Keratinocyte (primary cell): Measurements from ENCODE around the gene LHFPL4. TPM values are rescaled to one million over a fixed set of nuclear protein-coding genes. Genes with fewer than 3 reads are reported as not detected.

Experiments used
- DNase-seq: peaks from one replicate; pipeline ENCODE4 v3.0.0-alpha.2; 2011; ENCODE audit warnings: low read depth, missing footprints, low spot score
- FAIRE-seq: peaks from 2 replicates; lab custom pipeline; 2011; peaks lifted over from hg19 to GRCh38; lab: Jason Lieb, UNC
- H2AFZ ChIP-seq: 2 replicates; pipeline ENCODE4 v1.6.0; 2012; ENCODE audit warnings: low read length, control low read depth, inconsistent platforms; ENCODE audit not compliant: control insufficient read depth
- H3K27ac ChIP-seq: 2 replicates; pipeline ENCODE4 v1.5.1; 2011; ENCODE audit warnings: low read length; ENCODE audit not compliant: control insufficient read depth, insufficient read depth
- H3K27me3 ChIP-seq: 3 replicates; pipeline ENCODE4 v1.6.0; 2011; ENCODE audit warnings: low read length; ENCODE audit not compliant: control insufficient read depth, insufficient read depth; ENCODE audit errors: extremely low read depth
- H3K36me3 ChIP-seq, 2 experiments: 2 replicates in 1 of 2; 3 replicates in 1 of 2; pipeline ENCODE4 v1.5.1; 2011; ENCODE audit warnings: low read length in 2 of 2, mild to moderate bottlenecking in 1 of 2; ENCODE audit not compliant: control insufficient read depth in 2 of 2, insufficient read depth in 2 of 2; ENCODE audit errors: extremely low read depth in 1 of 2
- H3K4me1 ChIP-seq: 3 replicates; pipeline ENCODE4 v1.5.1; 2011; ENCODE audit warnings: low read length; ENCODE audit not compliant: control insufficient read depth, insufficient read depth; ENCODE audit errors: extremely low read depth
- H3K4me2 ChIP-seq: 3 replicates; pipeline ENCODE4 v1.6.0; 2011; ENCODE audit warnings: low read depth, low read length; ENCODE audit not compliant: control insufficient read depth, insufficient read depth; ENCODE audit errors: extremely low read depth
- H3K4me3 ChIP-seq, 3 experiments: fragments of 200-600 bp in 1 of 3; sonication (generic) in 1 of 3; 2 replicates in 2 of 3; 3 replicates in 1 of 3; pipeline ENCODE4 v1.5.1; 2011 to 2016; ENCODE audit warnings: low read length in 3 of 3, mild to moderate bottlenecking in 3 of 3, control low read depth in 2 of 3, inconsistent platforms in 1 of 3, low read depth in 1 of 3, mixed read lengths in 1 of 3, mixed run types in 1 of 3, moderate library complexity in 1 of 3; ENCODE audit not compliant: control insufficient read depth in 2 of 3, insufficient read depth in 2 of 3; ENCODE audit errors: extremely low read depth in 1 of 3
- H3K79me2 ChIP-seq: 2 replicates; pipeline ENCODE4 v1.6.0; 2012; ENCODE audit warnings: low read length; ENCODE audit not compliant: control insufficient read depth, insufficient read depth
- H3K9ac ChIP-seq: 3 replicates; pipeline ENCODE4 v1.6.0; 2011; ENCODE audit warnings: low read length; ENCODE audit not compliant: control insufficient read depth, insufficient read depth; ENCODE audit errors: extremely low read depth
- H3K9me1 ChIP-seq: 3 replicates; pipeline ENCODE4 v1.6.0; 2011; ENCODE audit warnings: low read length; ENCODE audit not compliant: control insufficient read depth, insufficient read depth; ENCODE audit errors: extremely low read depth
- H3K9me3 ChIP-seq: 2 replicates; pipeline ENCODE4 v1.5.1; 2012; ENCODE audit warnings: low read depth, low read length; ENCODE audit not compliant: control insufficient read depth
- H4K20me1 ChIP-seq: 3 replicates; pipeline ENCODE4 v1.6.0; 2011; ENCODE audit warnings: low read length; ENCODE audit not compliant: control insufficient read depth, insufficient read depth; ENCODE audit errors: extremely low read depth
- CTCF ChIP-seq, 3 experiments: IDR thresholded peaks in 1 of 3; conservative IDR thresholded peaks in 1 of 3; optimal IDR thresholded peaks in 1 of 3; 2 replicates in 2 of 3; 3 replicates in 1 of 3; pipeline versions ENCODE3 to v1.5.1; 2011; ENCODE audit warnings: low read length in 3 of 3, mild to moderate bottlenecking in 3 of 3, moderate library complexity in 2 of 3, control low read depth in 1 of 3, inconsistent platforms in 1 of 3; ENCODE audit not compliant: insufficient read depth in 2 of 3; ENCODE audit errors: extremely low read depth in 1 of 3
- EZH2 ChIP-seq: IDR thresholded peaks from one replicate; pipeline ENCODE4 v1.6.1; 2012; ENCODE audit warnings: inconsistent platforms, mild to moderate bottlenecking, low read length, moderate library complexity
- dilution Hi-C: fragments of 300-500 bp; cut with MboI; formaldehyde crosslinking; loops from one replicate; pipeline ENCODE4 v1.7.0; 2020; ENCODE audit warnings: low sequenced_read_pairs; ENCODE audit not compliant: extremely low pct_ligation_motif_present
- polyA plus RNA-seq, 5 experiments: library from polyadenylated mRNA; depleted of rRNA in 3 of 5; stranded (reverse) in 3 of 5; stranded (forward) in 1 of 5; unstranded in 1 of 5; fragments of >200 nt; gene quantifications; 1 replicate in 1 of 5; 2 replicates in 3 of 5; 3 replicates in 1 of 5; pipeline versions ENCODE4 v1.2.1 to v1.2.3, GENCODE V29; 2011 to 2012; ENCODE audit warnings: missing spikeins in 2 of 5, low read depth in 1 of 5, low replicate concordance in 1 of 5

LHFPL4 gene
- polyA plus RNA-seq, 1 donor (not counting 4 experiments of a cell fraction or from before 2014, with no cell fraction given) = not detected

- FAIRE-seq = no peak
- DNase-seq = no peak
- no peaks in the 10 kb centered on the region for H3K9me1 ChIP-seq
These were observed 44.8 kb downstream of the LHFPL4 start for GRCh38 chr3:9508781-9509180.

GRCh38 chr3:9507586-9508578 is 45.7 kb downstream of the LHFPL4 start:
- Histone ChIP-seq H3K4me2 (no peak overlapping the region), H3K9me1 (no peaks in the 10 kb centered on the region), H3K4me3 (no peak overlapping the region), H4K20me1 (no peaks in the 10 kb centered on the region), H3K4me1 (no peaks in the 10 kb centered on the region), H3K79me2 (no peaks in the 10 kb centered on the region), H3K9ac (no peak overlapping the region), H3K27me3 (peaks cover 22% of the 10 kb centered on the region), H3K9me3 (no peaks in the 10 kb centered on the region), H3K27ac (no peak overlapping the region), H3K36me3 (no peaks in the 10 kb centered on the region), H2AFZ (no peak overlapping the region)
- dilution Hi-C loops = no loop called here
- FAIRE-seq (no peak), DNase-seq (no peak)
- TF ChIP-seq EZH2 (no peak), CTCF (optimal IDR thresholded peaks at IDR 0.05 in 1 of 3, IDR thresholded peaks at IDR 0.05 in 1 of 3, conservative IDR thresholded peaks at IDR 0.05 in 1 of 3; ENCODE audit: extremely low read depth in 1 of 3, insufficient read depth in 2 of 3, low read length in 3 of 3) (no peak)

More at GRCh38 chr3:9508781-9509180, 44.8 kb downstream of the LHFPL4 start:
- Histone ChIP-seq H3K4me3 (no peak overlapping the region), H3K27me3 (peaks cover 22% of the 10 kb centered on the region), H3K27ac (no peak overlapping the region), H3K4me2 (no peak overlapping the region), H3K79me2 (no peaks in the 10 kb centered on the region), H3K36me3 (no peaks in the 10 kb centered on the region), H3K9me3 (no peaks in the 10 kb centered on the region), H3K9ac (no peak overlapping the region), H4K20me1 (no peaks in the 10 kb centered on the region), H3K4me1 (no peaks in the 10 kb centered on the region), H2AFZ (no peak overlapping the region)
- dilution Hi-C loops = no loop called here
- TF ChIP-seq EZH2 (peak; percentile 71), CTCF (optimal IDR thresholded peaks at IDR 0.05 in 1 of 3, IDR thresholded peaks at IDR 0.05 in 1 of 3, conservative IDR thresholded peaks at IDR 0.05 in 1 of 3; ENCODE audit: extremely low read depth in 1 of 3, insufficient read depth in 2 of 3, low read length in 3 of 3) (no peak)
